ENCODE results near the gene HUS1B. TPM values are rescaled to one million over a fixed set of nuclear protein-coding genes. Genes with fewer than 3 reads are reported as not detected.

HUS1B gene
- total RNA-seq, 1 experiment from 2014 or later, result 3.1 TPM

DNA sequence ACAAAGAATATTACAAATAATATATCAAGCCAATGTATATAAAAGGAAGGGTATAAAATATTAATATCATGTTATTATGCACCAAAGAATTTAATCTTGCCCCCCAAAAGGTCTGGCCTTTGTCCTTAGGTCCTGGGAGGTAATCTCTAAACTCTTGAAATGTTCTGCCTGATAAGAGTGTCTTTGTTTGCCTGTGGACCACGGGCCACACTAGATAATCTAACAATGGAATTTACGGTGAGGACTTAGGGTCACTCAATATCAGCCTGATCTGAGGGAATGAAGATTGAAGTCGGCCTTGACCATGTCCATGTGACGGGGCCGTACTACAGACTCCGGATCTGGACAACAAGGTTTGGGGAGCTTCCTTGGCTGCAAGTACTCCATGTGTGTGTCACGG lies 42.9 kb downstream of the HUS1B start:
- DNase-seq, result no peak
- H3K9me3 ChIP-seq (ENCODE audit: low read length), result no peaks in the 10 kb centered on the region
- no peak overlapping the region for H3K4me2 ChIP-seq (ENCODE audit: low read length)
- H3K36me3 ChIP-seq (ENCODE audit: low read depth, low read length), result peaks cover 10% of the 10 kb centered on the region
- CTCF ChIA-PET, result no interaction called here
- no peaks in the 10 kb centered on the region for H3F3A ChIP-seq (ENCODE audit: low read length, unreplicated experiment)
- TF ChIP-seq, protein P1, sequence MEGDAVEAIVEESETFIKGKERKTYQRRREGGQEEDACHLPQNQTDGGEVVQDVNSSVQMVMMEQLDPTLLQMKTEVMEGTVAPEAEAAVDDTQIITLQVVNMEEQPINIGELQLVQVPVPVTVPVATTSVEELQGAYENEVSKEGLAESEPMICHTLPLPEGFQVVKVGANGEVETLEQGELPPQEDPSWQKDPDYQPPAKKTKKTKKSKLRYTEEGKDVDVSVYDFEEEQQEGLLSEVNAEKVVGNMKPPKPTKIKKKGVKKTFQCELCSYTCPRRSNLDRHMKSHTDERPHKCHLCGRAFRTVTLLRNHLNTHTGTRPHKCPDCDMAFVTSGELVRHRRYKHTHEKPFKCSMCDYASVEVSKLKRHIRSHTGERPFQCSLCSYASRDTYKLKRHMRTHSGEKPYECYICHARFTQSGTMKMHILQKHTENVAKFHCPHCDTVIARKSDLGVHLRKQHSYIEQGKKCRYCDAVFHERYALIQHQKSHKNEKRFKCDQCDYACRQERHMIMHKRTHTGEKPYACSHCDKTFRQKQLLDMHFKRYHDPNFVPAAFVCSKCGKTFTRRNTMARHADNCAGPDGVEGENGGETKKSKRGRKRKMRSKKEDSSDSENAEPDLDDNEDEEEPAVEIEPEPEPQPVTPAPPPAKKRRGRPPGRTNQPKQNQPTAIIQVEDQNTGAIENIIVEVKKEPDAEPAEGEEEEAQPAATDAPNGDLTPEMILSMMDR (conservative IDR thresholded peaks at IDR 0.05; ENCODE audit: low read depth, low read length), result no peak
- TF ChIP-seq EZH2 (IDR thresholded peaks at IDR 0.05; ENCODE audit: low read length, unreplicated experiment), result no peak
- no peak for TF ChIP-seq EZH2phosphoT487 (IDR thresholded peaks at IDR 0.05; ENCODE audit: borderline replicate concordance, low read length)
- no peak overlapping the region for H2AFZ ChIP-seq (ENCODE audit: low read length)
- H3K79me2 ChIP-seq (ENCODE audit: low read length), result no peaks in the 10 kb centered on the region
- no peaks in the 10 kb centered on the region for H3K27me3 ChIP-seq (ENCODE audit: low read length)
- no peak overlapping the region for H3K4me3 ChIP-seq (ENCODE audit: low read length)
- ATAC-seq, result no peak
- no peaks in the 10 kb centered on the region for H3K9me2 ChIP-seq (replicated peaks; ENCODE audit: low read length)
- no TSS peak for BruUV-seq (replicated peaks)
- H3K4me1 ChIP-seq (ENCODE audit: insufficient read depth, low read length), result peaks cover 8% of the 10 kb centered on the region; the same call in 1 of the 2 replicates
- H4K20me1 ChIP-seq (ENCODE audit: low read length), result no peaks in the 10 kb centered on the region
- no peak overlapping the region for H3K27ac ChIP-seq (ENCODE audit: low read length)
- intact Hi-C loops (cut with micrococcal nuclease), result no loop called here
- POLR2A ChIA-PET (ENCODE audit: unreplicated experiment), result no interaction called here
- no peak overlapping the region for H3K9ac ChIP-seq (ENCODE audit: low read length)

- H3K79me2 ChIP-seq (ENCODE audit: low read length), result no peaks in the 10 kb centered on the region
- ChIA-PET POLR2A (ENCODE audit: unreplicated experiment) (no interaction called here), CTCF (no interaction called here)
- no peaks in the 10 kb centered on the region for H3K27me3 ChIP-seq (ENCODE audit: low read length)
- no peaks in the 10 kb centered on the region for H3K9me2 ChIP-seq (replicated peaks; ENCODE audit: low read length)
- H2AFZ ChIP-seq (ENCODE audit: low read length), result no peak overlapping the region
- no peak overlapping the region for H3K27ac ChIP-seq (ENCODE audit: low read length)
- no peak for DNase-seq
- TF ChIP-seq EZH2 (IDR thresholded peaks at IDR 0.05; ENCODE audit: low read length, unreplicated experiment) (no peak), EZH2phosphoT487 (IDR thresholded peaks at IDR 0.05; ENCODE audit: borderline replicate concordance, low read length) (no peak)
- TF ChIP-seq, protein P1 (conservative IDR thresholded peaks at IDR 0.05; ENCODE audit: low read depth, low read length), result no peak
- no peaks in the 10 kb centered on the region for H3K4me1 ChIP-seq (ENCODE audit: insufficient read depth, low read length)
- H3K4me2 ChIP-seq (ENCODE audit: low read length), result no peak overlapping the region
- no peak overlapping the region for H3K4me3 ChIP-seq (ENCODE audit: low read length)
- no peak for ATAC-seq
- no peaks in the 10 kb centered on the region for H4K20me1 ChIP-seq (ENCODE audit: low read length)
- H3K36me3 ChIP-seq (ENCODE audit: low read depth, low read length), result peaks cover 15% of the 10 kb centered on the region
- intact Hi-C loops (cut with micrococcal nuclease), result no loop called here
- H3F3A ChIP-seq (ENCODE audit: low read length, unreplicated experiment), result no peaks in the 10 kb centered on the region
- no TSS peak for BruUV-seq (replicated peaks)
- no peak overlapping the region for H3K9ac ChIP-seq (ENCODE audit: low read length)
- H3K9me3 ChIP-seq (ENCODE audit: low read length), result no peaks in the 10 kb centered on the region
Measured at GRCh38 chr6:611928-612327, 45.0 kb downstream of the HUS1B start.

DNA sequence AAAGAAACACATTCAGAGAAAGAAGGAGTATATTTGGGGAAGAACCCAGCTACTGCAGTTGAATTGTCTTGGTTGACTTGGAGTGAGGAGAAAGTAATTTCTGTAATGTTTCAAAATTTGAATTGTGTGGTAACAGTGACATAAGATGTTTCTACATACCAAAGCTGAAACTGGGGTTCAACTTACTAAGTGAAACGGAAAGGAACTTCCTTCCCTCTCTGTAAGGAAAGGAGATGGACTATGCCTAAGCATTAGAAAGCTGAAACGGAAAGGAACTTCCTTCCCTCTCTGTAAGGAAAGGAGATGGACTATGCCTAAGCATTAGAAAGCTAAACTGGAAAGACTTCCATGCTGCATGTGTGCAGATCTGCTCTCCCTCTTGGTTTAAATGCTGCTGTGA lies 46.0 kb downstream of the HUS1B start:
- ChIA-PET POLR2A (ENCODE audit: unreplicated experiment) (no interaction called here), CTCF (no interaction called here)
- H4K20me1 ChIP-seq (ENCODE audit: low read length), result no peaks in the 10 kb centered on the region
- H3K9ac ChIP-seq (ENCODE audit: low read length), result no peak overlapping the region
- no peak overlapping the region for H3K4me3 ChIP-seq (ENCODE audit: low read length)
- H3F3A ChIP-seq (ENCODE audit: low read length, unreplicated experiment), result no peaks in the 10 kb centered on the region
- ATAC-seq (no peak), DNase-seq (no peak)
- no peaks in the 10 kb centered on the region for H3K4me1 ChIP-seq (ENCODE audit: insufficient read depth, low read length)
- H3K9me3 ChIP-seq (ENCODE audit: low read length), result no peaks in the 10 kb centered on the region
- intact Hi-C loops (cut with micrococcal nuclease), result no loop called here
- H2AFZ ChIP-seq (ENCODE audit: low read length), result no peak overlapping the region
- no peaks in the 10 kb centered on the region for H3K79me2 ChIP-seq (ENCODE audit: low read length)
- H3K27me3 ChIP-seq (ENCODE audit: low read length), result no peaks in the 10 kb centered on the region
- TF ChIP-seq, protein P1 (conservative IDR thresholded peaks at IDR 0.05; ENCODE audit: low read depth, low read length), result no peak
- no peak for TF ChIP-seq EZH2 (IDR thresholded peaks at IDR 0.05; ENCODE audit: low read length, unreplicated experiment)
- TF ChIP-seq EZH2phosphoT487 (IDR thresholded peaks at IDR 0.05; ENCODE audit: borderline replicate concordance, low read length), result no peak
- no peak overlapping the region for H3K27ac ChIP-seq (ENCODE audit: low read length)
- no peaks in the 10 kb centered on the region for H3K9me2 ChIP-seq (replicated peaks; ENCODE audit: low read length)
- peaks cover 20% of the 10 kb centered on the region for H3K36me3 ChIP-seq (ENCODE audit: low read depth, low read length)
- no TSS peak for BruUV-seq (replicated peaks)
- no peak overlapping the region for H3K4me2 ChIP-seq (ENCODE audit: low read length)

All from PC-3 (cell line).